NCI-H82 treated with DMSO at 0.1 percent for 48 hours (cell line): ENCODE data around the gene PPP2R3B.
"Not testable (repeated sequence)": the region's sequence is repeated elsewhere in the genome, so short reads cannot be mapped to it uniquely, and the experiment has no call there.

ENCODE experiments used
- DNase-seq: peaks from one replicate; lab custom pipeline; 2025; ENCODE audit not compliant: unreplicated experiment; lab: John Stamatoyannopoulos, UW

PPP2R3B gene

GRCh38 chrX:305781-306613, 80.7 kb downstream of the PPP2R3B start:
- not testable (repeated sequence) for DNase-seq

GRCh38 chrX:302975-303374, 83.7 kb downstream of the PPP2R3B start:
- no peak for DNase-seq

- DNase-seq = no peak
Observed at GRCh38 chrX:300334-300733, 86.4 kb downstream of the PPP2R3B start.

GRCh38 chrX:298993-299392, 87.7 kb downstream of the PPP2R3B start:
- DNase-seq = no peak

- no peak for DNase-seq
Observed at GRCh38 chrX:295136-295535, 91.6 kb downstream of the PPP2R3B start.

- DNase-seq = no peak
Observed at GRCh38 chrX:292900-293897, 93.5 kb downstream of the PPP2R3B start.

GRCh38 chrX:291411-291901, 95.3 kb downstream of the PPP2R3B start:
- DNase-seq = no peak

GRCh38 chrX:290476-291166, 96.1 kb downstream of the PPP2R3B start:
- DNase-seq = no peak

- DNase-seq = no peak
Observed at GRCh38 chrX:288561-288991, 98.1 kb downstream of the PPP2R3B start.

GRCh38 chrX:287670-288069, 99.0 kb downstream of the PPP2R3B start:
- no peak for DNase-seq

- no peak for DNase-seq
Observed at GRCh38 chrX:285076-285677, 101.5 kb downstream of the PPP2R3B start.
